ENCODE data around the gene CAMK1D.
A peak's percentile ranks its signal among the peaks of the same experiment; 100 is the strongest.

DNA sequence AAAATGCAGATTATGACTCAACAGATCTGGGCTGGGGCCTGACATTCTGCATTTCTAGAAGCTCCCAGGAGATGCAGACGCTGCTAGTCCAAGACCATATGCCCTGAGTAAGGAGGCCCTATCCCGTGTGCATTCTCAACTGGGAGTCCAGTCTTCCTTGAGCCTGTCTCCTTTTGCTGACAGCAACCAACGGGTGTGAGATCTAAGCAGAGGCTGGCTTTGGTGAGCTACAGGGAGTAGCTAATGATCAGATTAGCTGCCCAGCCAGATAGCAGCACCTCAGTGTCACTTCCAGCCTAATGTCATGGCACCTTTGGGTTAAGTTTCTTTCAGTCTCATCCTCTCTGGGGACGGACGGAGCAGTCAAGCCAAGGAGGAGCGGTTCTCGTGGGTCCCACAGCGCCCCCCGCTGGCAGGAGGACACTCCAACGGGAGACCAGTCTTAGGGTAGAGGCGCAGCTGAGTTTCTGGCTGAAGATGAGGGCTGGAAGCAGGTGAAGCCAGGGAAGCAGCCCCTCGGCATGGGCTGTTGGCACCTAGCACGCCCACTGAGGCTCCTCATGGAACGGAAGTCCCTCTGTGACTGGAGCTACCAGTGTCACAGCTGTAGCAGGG, 498.1 kb downstream of the CAMK1D start:
- TF ChIP-seq, protein P1, sequence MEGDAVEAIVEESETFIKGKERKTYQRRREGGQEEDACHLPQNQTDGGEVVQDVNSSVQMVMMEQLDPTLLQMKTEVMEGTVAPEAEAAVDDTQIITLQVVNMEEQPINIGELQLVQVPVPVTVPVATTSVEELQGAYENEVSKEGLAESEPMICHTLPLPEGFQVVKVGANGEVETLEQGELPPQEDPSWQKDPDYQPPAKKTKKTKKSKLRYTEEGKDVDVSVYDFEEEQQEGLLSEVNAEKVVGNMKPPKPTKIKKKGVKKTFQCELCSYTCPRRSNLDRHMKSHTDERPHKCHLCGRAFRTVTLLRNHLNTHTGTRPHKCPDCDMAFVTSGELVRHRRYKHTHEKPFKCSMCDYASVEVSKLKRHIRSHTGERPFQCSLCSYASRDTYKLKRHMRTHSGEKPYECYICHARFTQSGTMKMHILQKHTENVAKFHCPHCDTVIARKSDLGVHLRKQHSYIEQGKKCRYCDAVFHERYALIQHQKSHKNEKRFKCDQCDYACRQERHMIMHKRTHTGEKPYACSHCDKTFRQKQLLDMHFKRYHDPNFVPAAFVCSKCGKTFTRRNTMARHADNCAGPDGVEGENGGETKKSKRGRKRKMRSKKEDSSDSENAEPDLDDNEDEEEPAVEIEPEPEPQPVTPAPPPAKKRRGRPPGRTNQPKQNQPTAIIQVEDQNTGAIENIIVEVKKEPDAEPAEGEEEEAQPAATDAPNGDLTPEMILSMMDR (IDR thresholded peaks at IDR 0.05): peak in 2 of 3 experiments; percentile 29 to 32
- no peak for TF ChIP-seq POLR2A (IDR thresholded peaks at IDR 0.05)

Data from testis (tissue), 2 donors.